ENCODE results near the gene KIAA1217.

DNA sequence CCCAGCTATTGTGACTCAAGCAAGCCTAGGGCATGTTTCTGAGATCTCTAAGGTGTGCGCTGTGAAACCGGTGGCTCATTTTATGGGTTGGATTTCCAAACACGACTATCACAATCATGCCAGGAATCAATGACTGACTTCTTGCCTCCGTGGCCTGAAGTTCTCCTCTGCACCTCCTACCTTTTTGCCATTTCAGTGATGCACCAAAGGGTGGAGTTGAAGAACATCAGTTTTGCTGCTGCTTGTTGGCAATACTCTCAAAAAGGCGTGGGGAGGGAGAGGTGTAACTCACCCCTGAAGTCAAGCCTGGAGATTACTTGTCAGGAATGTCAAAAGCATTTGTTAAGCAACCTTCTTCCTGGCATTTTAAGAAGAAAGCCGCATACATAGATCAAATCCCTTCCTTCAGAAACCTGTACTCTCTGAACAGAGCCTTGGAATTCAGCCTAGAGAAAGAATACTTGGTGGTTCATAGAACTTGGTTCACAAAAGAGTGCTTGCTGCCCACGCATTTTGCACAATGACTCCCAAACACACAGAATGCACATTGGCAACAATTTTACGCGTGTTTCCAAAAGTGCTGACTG, 41.0 kb downstream of the KIAA1217 start:
- no peak for TF ChIP-seq POLR2A (IDR thresholded peaks at IDR 0.05; ENCODE audit: low read depth)
- TF ChIP-seq POLR2AphosphoS5 (IDR thresholded peaks at IDR 0.05): no peak

Data from esophagus muscularis mucosa (tissue), 2 donors.